Astrocyte of the hippocampus (primary cell): ENCODE results near the gene WFS1.

Experiments used
- DNase-seq: peaks from one replicate; pipeline ENCODE4 v3.0.0; 2011; ENCODE audit warnings: low read depth, low spot score

WFS1 gene, protein sequence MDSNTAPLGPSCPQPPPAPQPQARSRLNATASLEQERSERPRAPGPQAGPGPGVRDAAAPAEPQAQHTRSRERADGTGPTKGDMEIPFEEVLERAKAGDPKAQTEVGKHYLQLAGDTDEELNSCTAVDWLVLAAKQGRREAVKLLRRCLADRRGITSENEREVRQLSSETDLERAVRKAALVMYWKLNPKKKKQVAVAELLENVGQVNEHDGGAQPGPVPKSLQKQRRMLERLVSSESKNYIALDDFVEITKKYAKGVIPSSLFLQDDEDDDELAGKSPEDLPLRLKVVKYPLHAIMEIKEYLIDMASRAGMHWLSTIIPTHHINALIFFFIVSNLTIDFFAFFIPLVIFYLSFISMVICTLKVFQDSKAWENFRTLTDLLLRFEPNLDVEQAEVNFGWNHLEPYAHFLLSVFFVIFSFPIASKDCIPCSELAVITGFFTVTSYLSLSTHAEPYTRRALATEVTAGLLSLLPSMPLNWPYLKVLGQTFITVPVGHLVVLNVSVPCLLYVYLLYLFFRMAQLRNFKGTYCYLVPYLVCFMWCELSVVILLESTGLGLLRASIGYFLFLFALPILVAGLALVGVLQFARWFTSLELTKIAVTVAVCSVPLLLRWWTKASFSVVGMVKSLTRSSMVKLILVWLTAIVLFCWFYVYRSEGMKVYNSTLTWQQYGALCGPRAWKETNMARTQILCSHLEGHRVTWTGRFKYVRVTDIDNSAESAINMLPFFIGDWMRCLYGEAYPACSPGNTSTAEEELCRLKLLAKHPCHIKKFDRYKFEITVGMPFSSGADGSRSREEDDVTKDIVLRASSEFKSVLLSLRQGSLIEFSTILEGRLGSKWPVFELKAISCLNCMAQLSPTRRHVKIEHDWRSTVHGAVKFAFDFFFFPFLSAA

DNA sequence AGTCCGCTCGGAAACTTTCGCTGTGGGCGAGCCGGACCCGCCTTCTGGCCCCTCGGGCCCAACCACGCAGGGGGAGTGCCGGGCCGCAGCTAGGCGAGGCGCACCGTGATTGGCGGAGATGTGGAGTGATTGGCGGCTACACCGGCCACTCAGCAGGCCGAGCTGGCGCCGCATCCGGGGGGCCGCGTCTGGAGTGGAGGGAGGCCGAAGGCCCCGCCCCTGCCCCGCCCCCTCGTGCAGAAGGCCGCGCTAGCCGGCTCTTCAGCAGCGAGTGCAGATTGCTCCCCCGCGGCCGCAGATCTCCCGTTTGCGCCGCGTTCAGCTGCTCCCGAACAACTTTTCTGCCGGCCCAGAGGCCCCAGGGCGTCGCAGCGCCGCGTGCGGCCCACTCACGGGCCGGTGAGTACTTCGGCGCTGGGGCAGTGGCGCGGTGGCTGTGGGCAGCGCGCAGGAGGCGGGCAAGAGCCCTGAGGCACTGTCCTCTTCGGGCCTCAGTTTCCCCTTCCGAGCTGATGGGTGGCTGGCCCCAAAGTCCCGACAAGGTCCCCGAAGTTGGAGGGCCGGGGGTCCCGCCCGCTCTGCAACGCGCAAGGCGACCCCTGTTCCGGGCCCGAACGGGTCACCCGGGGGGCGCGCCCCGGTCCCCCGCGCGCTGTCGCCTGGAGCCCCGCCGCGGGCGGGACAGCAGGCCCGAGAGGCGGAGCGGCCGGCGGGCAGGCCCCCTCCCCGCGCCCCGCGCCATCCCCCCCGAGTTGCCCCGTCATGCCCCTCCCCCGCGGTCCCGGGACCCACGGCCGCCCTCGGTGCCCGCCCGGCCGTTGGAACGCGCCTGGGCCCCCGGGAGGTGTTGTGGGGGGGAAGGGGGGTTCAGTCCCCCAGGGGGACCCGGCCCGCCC is at the start of gene WFS1:
WFS1 (plus strand) TSS at position 235 of the 896 bp plus-strand sequence. CDS start 7,606 bp downstream, outside the sequence.
- peak; percentile 100 for DNase-seq

DNA sequence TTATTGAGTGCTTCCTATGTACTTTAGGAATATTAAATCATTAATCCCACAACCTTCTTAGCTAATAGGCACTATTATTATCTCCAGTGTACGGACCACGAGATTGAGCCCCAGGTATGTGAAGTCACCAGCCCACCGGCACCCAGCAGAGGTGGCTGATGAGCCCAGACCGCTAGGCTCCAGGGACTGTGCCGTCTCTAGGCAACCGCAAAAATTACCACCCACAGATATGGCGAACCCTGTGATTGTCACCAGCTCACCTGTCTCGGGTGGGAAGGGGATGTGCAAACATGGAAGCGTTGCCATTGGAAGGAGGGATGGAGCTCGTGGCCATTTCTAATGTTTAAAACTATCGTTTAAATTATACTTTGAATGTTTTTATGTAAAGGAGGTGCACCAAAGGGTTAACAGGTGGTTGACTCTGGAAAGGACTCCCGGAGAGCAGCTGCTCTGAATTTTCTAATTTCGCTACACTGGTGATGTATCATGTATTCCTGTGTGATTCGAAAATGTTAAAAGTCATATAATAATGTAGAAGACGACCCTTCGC is 48.3 kb upstream of the WFS1 start:
- DNase-seq = no peak

- DNase-seq = peak; percentile 47
Measured at GRCh38 chr4:6221851-6222760, 47.5 kb upstream of the WFS1 start.

GRCh38 chr4:6222761-6223292 is 46.8 kb upstream of the WFS1 start:
- no peak for DNase-seq

DNA sequence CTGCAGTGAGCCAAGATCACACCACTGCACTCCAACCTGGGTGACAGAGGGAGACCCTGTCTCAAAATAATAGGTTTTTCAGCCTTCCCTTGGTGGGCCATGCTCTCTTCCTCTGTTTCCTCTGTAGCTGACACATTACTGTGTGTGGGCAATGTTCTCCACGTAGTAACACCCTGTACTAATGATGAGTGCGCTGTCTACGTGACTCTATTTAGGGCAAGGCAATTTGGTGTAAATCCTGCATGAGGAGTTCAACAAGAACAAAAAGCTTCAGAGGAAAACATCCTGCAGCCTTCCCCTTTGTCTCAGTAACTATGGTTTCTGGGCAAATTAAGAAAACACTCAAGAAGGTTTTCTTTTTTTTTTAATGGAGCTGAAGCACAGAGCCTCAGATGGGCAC is 44.9 kb upstream of the WFS1 start:
- DNase-seq = no peak

DNA sequence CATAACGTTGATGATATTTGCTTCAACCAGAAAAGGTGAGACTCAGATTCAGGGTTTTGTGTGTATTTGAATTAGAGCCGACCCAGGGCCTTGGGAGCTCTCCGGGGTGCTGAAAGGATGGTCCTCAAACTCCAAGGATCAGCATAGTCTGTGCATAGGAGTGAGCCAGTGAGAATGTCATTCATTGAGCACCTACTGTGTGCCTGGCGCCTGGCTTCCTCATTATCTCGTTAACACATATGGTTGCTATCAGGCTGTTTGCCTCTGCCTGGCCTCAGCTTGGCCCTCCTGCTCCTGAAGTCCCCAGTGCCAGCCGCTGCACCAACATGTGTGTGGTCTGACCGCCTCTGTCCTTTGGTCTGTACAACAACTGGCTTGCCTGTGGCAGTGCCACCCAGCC is 44.2 kb upstream of the WFS1 start:
- DNase-seq = peak; percentile 65

DNA sequence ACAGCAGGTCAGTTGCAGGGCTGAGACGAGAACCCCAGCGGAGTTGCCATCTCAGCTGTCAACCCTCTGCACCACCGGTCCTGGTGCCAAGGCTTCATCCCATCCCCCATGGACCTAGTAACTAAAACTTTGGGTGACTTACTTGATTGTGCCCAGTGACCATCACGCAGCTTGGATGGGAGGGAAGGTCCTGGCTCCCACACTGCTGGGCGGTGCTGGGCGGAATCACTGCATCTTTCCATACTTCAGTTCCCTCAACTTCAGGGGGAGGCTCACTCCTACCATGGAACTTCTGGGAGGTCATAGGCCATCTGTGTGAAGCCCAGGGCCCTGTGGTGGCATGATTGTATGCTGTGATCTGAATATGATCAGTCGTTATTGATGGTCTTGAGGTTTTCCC is 43.1 kb upstream of the WFS1 start:
- DNase-seq = no peak

GRCh38 chr4:6227412-6228157 is 42.1 kb upstream of the WFS1 start:
- DNase-seq = no peak

- DNase-seq = no peak
Measured at GRCh38 chr4:6228158-6229067, 41.2 kb upstream of the WFS1 start.

DNA sequence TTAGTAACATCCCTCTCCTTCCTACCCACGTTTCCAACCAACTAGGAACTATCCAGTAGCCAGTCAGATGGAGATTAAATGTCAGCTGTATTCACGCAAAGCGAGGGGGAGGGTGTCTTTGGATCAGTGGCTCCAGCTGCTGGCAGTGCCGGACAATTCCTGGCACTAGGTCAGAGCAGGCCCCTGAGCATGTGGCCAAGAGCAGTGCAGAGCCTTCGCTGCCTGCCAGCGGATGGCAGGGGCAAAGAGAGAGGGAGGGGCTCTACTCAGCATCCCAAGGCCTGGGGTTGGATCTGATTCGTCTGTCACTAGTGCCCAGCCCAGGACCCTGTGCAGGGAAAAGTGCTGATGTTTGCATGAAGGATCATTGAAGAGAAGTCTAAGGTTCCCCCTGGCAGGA is 40.6 kb upstream of the WFS1 start:
- DNase-seq = no peak

DNA sequence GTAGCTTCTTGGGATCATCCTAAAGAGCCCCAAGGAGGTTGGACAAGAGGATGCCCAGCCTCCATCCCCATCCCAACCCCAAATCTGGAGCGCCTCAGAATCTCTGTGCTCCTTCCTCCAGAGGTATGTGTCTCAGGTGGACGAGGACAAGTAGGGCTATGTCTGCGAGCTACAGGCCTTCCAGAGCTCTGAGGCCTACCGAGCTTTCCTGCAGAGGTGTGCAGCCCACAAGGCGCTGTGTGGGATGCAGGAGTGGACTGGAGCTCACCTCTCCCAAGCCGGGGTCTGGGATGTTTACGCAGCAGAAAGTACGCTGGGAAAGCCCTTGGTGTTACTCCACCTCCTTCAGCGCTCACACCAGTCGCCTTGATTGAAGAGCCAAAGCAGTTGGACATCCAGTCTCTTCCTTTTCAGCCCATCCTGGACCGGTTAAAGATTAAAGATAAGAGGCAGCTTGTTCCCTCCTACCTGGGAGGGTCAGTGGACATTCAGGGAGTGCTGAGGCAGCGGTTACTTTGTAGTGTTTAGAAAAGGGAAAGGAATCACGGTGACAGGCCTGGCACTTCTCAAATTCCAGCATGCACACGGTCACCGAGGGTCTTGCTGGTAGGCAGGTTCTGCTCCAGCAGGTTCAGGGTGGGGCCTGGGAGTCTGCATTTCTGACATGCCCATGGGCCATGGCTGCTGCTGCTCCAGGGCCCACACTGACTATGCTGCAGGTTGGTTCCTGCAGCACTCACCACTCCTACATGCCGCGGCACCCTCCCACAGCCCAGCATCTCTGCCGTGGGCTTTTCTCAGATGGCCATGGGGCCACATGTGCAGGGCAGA is 39.8 kb upstream of the WFS1 start:
- no peak for DNase-seq

DNA sequence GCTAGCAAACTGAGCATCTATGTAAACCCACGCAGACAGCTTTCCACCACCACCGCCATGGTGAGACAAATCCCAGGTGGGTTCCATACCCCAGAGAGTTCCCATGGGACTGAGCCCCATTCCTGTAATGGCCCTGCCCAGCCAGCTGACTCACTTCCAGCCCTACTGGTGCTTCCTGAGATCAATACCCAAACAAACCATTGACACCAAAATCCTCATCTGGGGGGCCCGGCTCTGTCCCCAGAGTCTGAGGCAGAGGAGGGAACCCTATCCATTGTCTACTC is 39.2 kb upstream of the WFS1 start:
- no peak for DNase-seq

GRCh38 chr4:6230827-6231662 is 38.6 kb upstream of the WFS1 start:
- DNase-seq = no peak

DNA sequence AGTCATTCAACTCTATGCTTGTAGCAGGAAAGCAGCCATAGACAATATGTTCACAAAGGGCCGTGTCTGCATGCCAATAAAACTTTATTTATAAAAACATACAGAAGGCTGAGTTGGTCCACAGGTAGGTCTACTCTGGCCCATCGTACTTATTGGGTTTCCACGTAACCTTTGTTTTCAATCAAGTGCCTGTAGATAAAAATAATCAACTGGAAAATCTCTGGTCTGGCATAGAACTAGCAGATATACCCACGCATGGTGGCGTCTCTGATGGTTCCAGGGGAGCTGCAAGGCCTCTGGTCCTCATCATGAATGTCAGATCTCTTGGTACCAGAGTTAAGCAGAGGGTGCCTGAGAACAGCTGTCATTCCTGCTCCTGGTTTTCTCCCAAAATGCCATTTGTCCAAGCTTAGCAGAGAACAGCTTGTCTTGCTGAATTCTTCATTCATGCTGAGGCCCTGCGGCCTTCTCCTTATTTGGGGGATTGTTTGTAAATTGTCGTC is 37.9 kb upstream of the WFS1 start:
- DNase-seq = no peak

DNA sequence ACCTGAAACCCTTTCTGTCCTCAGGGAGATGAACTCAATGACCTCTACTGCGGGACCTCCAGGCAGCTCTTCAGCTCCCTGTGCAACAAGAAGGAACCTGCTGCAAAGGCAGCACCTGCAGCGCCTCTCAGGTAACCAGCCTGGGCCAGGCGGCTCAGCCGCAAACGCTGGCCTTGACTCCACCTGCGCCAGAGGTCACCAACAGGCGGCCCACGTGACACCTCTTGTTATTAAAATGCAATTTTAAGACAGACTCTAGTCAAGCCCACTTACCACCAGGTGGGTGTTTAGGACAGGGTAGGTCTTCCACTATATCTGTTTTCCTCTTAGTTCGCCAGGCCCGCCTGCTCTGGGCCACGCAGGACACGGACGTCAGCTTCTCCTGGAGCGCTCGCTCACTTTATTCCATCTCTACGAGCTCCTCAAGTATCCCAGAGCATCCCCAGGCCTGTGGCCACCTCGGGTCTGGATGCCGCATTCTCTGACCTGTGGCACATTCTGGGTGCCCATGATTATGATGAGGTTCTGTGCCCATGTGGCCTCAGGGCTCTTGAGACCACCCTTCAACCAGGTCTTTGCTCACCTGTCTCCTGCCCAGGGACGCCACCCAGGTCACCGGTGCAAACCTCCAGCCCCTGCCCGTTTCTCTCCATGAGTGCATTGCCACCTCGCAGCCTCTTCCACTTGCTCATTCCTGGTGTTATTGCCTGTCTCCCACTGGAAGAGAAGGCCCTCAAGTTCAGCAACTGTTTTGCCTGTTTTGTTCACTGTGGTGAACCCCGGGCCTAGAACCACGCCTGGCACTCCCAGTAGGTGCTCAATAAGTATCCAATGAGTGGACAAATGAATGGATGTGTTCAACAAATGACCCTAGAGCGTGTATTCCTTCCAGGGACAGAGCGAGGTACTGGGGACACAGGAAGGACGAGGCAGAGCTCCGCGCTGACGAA is 36.5 kb upstream of the WFS1 start:
- DNase-seq = no peak
